HepG2 (cell line): ENCODE measurements around the gene B4GALT7. TPM values are rescaled to one million over a fixed set of nuclear protein-coding genes. Genes with fewer than 3 reads are reported as not detected.

Source experiments
- HINFP ChIP-seq: sonication (generic); formaldehyde crosslinking; IDR thresholded peaks from 2 replicates; pipeline ENCODE4 v1.4.0; 2020; ENCODE audit warnings: low read depth, mild to moderate bottlenecking, missing genetic modification reagents
- HNRNPLL ChIP-seq: fragments of 200-400 bp; formaldehyde crosslinking; IDR thresholded peaks from 2 replicates; pipeline ENCODE4 v1.6.1; 2017; ENCODE audit warnings: mild to moderate bottlenecking, low read depth, low read length; ENCODE audit not compliant: poor library complexity, severe bottlenecking
- HOXA9 ChIP-seq: sonication (generic); formaldehyde crosslinking; IDR thresholded peaks from 2 replicates; pipeline ENCODE4 v1.8.1; 2022; ENCODE audit warnings: missing genetic modification reagents, mild to moderate bottlenecking, moderate library complexity, borderline replicate concordance
- KDM3A ChIP-seq: IDR thresholded peaks from 2 replicates; pipeline ENCODE4 v1.6.1; 2018; ENCODE audit warnings: low read depth, missing compliant biosample characterization
- PBX3 ChIP-seq: sonication (generic); formaldehyde crosslinking; IDR thresholded peaks from 2 replicates; pipeline ENCODE4 v1.8.1; 2023; ENCODE audit warnings: missing genetic modification reagents, inconsistent platforms, borderline replicate concordance
- PHF5A ChIP-seq: IDR thresholded peaks from one replicate; pipeline ENCODE4 v1.6.1; 2018; ENCODE audit warnings: low read depth, missing genetic modification reagents; ENCODE audit not compliant: unreplicated experiment
- PLRG1 ChIP-seq: fragments of 450-650 bp; conservative IDR thresholded peaks from 2 replicates; pipeline ENCODE4 v1.6.1; 2016
- RBAK ChIP-seq: sonication (generic); formaldehyde crosslinking; IDR thresholded peaks from 2 replicates; pipeline ENCODE4 v1.5.1; 2020; ENCODE audit warnings: mild to moderate bottlenecking, missing genetic modification reagents
- TFAP4 ChIP-seq: sonication (generic); IDR thresholded peaks from 2 replicates; pipeline ENCODE4 v1.6.1; 2016; ENCODE audit warnings: low read depth, borderline replicate concordance
- TGIF2 ChIP-seq: IDR thresholded peaks from 2 replicates; pipeline ENCODE4 v1.6.1; 2016; ENCODE audit warnings: control low read depth, missing compliant biosample characterization
- ZBTB1 ChIP-seq: sonication (generic); formaldehyde crosslinking; IDR thresholded peaks from 2 replicates; pipeline ENCODE4 v1.4.0; 2020; ENCODE audit warnings: missing genetic modification reagents, borderline replicate concordance
- ZBTB34 ChIP-seq: sonication (generic); formaldehyde crosslinking; IDR thresholded peaks from 2 replicates; pipeline ENCODE4 v1.8.0; 2022; ENCODE audit warnings: mild to moderate bottlenecking, missing genetic modification reagents
- ZBTB46 ChIP-seq: sonication (generic); formaldehyde crosslinking; IDR thresholded peaks from 2 replicates; pipeline ENCODE4 v1.4.0; 2020; ENCODE audit warnings: mild to moderate bottlenecking, missing genetic modification reagents, borderline replicate concordance
- ZFP82 ChIP-seq: sonication (generic); formaldehyde crosslinking; IDR thresholded peaks from 2 replicates; pipeline ENCODE4 v1.5.1; 2020; ENCODE audit warnings: mild to moderate bottlenecking, missing genetic modification reagents, borderline replicate concordance
- ZNF136 ChIP-seq: sonication (generic); formaldehyde crosslinking; IDR thresholded peaks from 2 replicates; pipeline ENCODE4 v1.8.1; 2022; ENCODE audit warnings: low read depth, mild to moderate bottlenecking, moderate library complexity, missing genetic modification reagents
- ZNF253 ChIP-seq: sonication (generic); formaldehyde crosslinking; IDR thresholded peaks from 2 replicates; pipeline ENCODE4 v1.8.0; 2022; ENCODE audit warnings: mild to moderate bottlenecking, missing genetic modification reagents, borderline replicate concordance
- ZNF367 ChIP-seq: sonication (generic); formaldehyde crosslinking; IDR thresholded peaks from 2 replicates; pipeline ENCODE4 v1.4.0; 2020; ENCODE audit warnings: missing genetic modification reagents, borderline replicate concordance
- ZNF615 ChIP-seq: sonication (generic); formaldehyde crosslinking; IDR thresholded peaks from 2 replicates; pipeline ENCODE4 v1.5.0; 2020; ENCODE audit warnings: mild to moderate bottlenecking, missing genetic modification reagents, borderline replicate concordance
- ZNF724P ChIP-seq: sonication (generic); formaldehyde crosslinking; IDR thresholded peaks from 2 replicates; pipeline ENCODE4 v1.8.0; 2022; ENCODE audit warnings: missing genetic modification reagents, borderline replicate concordance
- polyA plus RNA-seq, 8 experiments: library from polyadenylated mRNA; depleted of rRNA in 3 of 8; stranded (reverse) in 7 of 8; unstranded in 1 of 8; fragments of >200 nt; fragmentation: Illumina TruSeq in 4 of 8; extraction: Trizol in 4 of 8; gene quantifications; 2 replicates each; pipeline versions ENCODE4 v1.2.1 to v1.2.3, GENCODE V29; 2011 to 2016; ENCODE audit warnings: low read depth in 4 of 8, missing spikeins in 1 of 8, mixed read lengths in 1 of 8; ENCODE audit not compliant: insufficient read depth in 1 of 8
- total RNA-seq, 5 experiments: library from RNA; depleted of rRNA; stranded (reverse); fragments of >200 nt; fragmentation: Illumina TruSeq; extraction: Trizol; gene quantifications; 2 replicates each; pipeline ENCODE4 v1.2.3, GENCODE V29; 2016; ENCODE audit warnings: low read depth in 1 of 5

B4GALT7 gene
- total and polyA plus RNA-seq, 2 of the 13 experiments (the other 11 are each of a cell fraction or from before 2014, with no cell fraction given), result 16.4 to 20.5 TPM

- no peak for TF ChIP-seq ZBTB46 (CRISPR knock-in tag)
- no peak for TF ChIP-seq RBAK (CRISPR knock-in tag)
- TF ChIP-seq ZNF367 (CRISPR knock-in tag), result peak; percentile 59; the same call in 1 of the 2 replicates
- TF ChIP-seq HOXA9 (CRISPR knock-in tag), result no peak
- TF ChIP-seq PLRG1, result no peak
- TF ChIP-seq ZNF253 (CRISPR knock-in tag), result no peak
- no peak for TF ChIP-seq TFAP4
- peak; percentile 63 for TF ChIP-seq HNRNPLL
- TF ChIP-seq ZFP82 (CRISPR knock-in tag), result 0 out of 2 replicates have a peak, but pooled peaks have one; percentile 21
- no peak for TF ChIP-seq PBX3 (CRISPR knock-in tag)
- peak; percentile 67; the same call in 1 of the 2 replicates for TF ChIP-seq HINFP
- TF ChIP-seq KDM3A (CRISPR knock-in tag), result peak; percentile 43; the same call in 1 of the 2 replicates
- TF ChIP-seq ZNF136 (CRISPR knock-in tag), result no peak
- TF ChIP-seq ZNF724P (CRISPR knock-in tag), result 0 out of 2 replicates have a peak, but pooled peaks have one; percentile 32
- TF ChIP-seq PHF5A (CRISPR knock-in tag), result peak; percentile 57
- no peak for TF ChIP-seq ZBTB1 (CRISPR knock-in tag)
- TF ChIP-seq ZNF615, result no peak
- peak; percentile 6; the same call in 1 of the 2 replicates for TF ChIP-seq TGIF2 (CRISPR knock-in tag)
- TF ChIP-seq ZBTB34 (CRISPR knock-in tag), result no peak
These were observed at the start of gene B4GALT7 (continued) for GRCh38 chr5:177599731-177600507.
